ENCODE results near the gene EDEM1. TPM values are rescaled to one million over a fixed set of nuclear protein-coding genes. Genes with fewer than 3 reads are reported as not detected.

The EDEM1 gene
- total and polyA plus RNA-seq, 10 of the 15 experiments (the other 5 are each of a cell fraction or from before 2014, with no cell fraction given), result 18.9 to 138 (median 57.5) TPM

DNA sequence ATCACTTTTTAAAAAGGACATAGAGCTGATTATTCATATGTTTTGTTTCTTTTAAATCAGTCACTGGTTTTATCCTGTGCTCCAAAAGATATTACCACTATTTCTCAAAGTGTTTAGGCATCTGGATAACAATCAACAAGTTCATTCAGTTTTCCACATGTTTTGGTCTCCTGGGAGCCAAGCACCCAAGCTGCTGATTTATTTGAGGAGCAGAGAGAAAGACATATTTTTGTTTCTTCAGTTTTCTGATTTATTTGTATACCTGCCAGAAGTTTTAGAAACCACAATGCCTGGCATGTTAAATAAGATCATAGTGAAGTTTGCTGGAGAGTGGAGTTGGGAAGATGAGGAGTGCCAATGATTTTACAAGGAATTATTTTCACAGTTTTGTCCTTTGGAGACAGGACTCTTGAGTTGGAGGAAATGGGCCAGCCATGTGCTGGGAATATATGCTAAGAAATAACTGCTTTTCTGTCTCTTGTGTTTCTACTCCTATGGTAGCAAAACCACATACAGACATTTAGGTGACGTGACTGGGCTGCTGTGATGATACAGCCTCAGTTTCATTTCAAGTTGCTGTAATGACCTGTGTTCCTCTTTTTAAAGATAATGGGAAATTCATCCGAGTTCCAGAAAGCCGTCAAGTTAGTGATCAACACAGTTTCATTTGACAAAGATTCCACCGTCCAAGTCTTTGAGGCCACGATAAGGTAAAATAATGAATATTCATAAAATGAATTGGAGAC, 11.7 kb downstream of the EDEM1 start (continued):
- TF ChIP-seq, protein P1, sequence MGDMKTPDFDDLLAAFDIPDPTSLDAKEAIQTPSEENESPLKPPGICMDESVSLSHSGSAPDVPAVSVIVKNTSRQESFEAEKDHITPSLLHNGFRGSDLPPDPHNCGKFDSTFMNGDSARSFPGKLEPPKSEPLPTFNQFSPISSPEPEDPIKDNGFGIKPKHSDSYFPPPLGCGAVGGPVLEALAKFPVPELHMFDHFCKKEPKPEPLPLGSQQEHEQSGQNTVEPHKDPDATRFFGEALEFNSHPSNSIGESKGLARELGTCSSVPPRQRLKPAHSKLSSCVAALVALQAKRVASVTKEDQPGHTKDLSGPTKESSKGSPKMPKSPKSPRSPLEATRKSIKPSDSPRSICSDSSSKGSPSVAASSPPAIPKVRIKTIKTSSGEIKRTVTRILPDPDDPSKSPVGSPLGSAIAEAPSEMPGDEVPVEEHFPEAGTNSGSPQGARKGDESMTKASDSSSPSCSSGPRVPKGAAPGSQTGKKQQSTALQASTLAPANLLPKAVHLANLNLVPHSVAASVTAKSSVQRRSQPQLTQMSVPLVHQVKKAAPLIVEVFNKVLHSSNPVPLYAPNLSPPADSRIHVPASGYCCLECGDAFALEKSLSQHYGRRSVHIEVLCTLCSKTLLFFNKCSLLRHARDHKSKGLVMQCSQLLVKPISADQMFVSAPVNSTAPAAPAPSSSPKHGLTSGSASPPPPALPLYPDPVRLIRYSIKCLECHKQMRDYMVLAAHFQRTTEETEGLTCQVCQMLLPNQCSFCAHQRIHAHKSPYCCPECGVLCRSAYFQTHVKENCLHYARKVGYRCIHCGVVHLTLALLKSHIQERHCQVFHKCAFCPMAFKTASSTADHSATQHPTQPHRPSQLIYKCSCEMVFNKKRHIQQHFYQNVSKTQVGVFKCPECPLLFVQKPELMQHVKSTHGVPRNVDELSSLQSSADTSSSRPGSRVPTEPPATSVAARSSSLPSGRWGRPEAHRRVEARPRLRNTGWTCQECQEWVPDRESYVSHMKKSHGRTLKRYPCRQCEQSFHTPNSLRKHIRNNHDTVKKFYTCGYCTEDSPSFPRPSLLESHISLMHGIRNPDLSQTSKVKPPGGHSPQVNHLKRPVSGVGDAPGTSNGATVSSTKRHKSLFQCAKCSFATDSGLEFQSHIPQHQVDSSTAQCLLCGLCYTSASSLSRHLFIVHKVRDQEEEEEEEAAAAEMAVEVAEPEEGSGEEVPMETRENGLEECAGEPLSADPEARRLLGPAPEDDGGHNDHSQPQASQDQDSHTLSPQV (IDR thresholded peaks at IDR 0.05), result peak; percentile 64
- TF ChIP-seq SPI1 (IDR thresholded peaks at IDR 0.05; ENCODE audit: borderline replicate concordance, insufficient read depth, low read depth, low read length) (peak; percentile 97), KAT2A (conservative IDR thresholded peaks at IDR 0.05; ENCODE audit: control insufficient read depth, low read depth, low read length) (no peak), LARP7 (IDR thresholded peaks at IDR 0.05) (no peak), MTA3 (IDR thresholded peaks at IDR 0.05; ENCODE audit: borderline replicate concordance, low read length) (no peak), ELK1 (IDR thresholded peaks at IDR 0.05; ENCODE audit: low read depth, low read length) (no peak), DPF2 (IDR thresholded peaks at IDR 0.05) (peak; percentile 69), SMAD1 (IDR thresholded peaks at IDR 0.05; ENCODE audit: low read depth, partially characterized antibody) (no peak), RFX5 (IDR thresholded peaks at IDR 0.05; ENCODE audit: low read depth, low read length) (no peak), IKZF1 (conservative IDR thresholded peaks at IDR 0.05) (peak; percentile 73)
- TF ChIP-seq, protein P2, sequence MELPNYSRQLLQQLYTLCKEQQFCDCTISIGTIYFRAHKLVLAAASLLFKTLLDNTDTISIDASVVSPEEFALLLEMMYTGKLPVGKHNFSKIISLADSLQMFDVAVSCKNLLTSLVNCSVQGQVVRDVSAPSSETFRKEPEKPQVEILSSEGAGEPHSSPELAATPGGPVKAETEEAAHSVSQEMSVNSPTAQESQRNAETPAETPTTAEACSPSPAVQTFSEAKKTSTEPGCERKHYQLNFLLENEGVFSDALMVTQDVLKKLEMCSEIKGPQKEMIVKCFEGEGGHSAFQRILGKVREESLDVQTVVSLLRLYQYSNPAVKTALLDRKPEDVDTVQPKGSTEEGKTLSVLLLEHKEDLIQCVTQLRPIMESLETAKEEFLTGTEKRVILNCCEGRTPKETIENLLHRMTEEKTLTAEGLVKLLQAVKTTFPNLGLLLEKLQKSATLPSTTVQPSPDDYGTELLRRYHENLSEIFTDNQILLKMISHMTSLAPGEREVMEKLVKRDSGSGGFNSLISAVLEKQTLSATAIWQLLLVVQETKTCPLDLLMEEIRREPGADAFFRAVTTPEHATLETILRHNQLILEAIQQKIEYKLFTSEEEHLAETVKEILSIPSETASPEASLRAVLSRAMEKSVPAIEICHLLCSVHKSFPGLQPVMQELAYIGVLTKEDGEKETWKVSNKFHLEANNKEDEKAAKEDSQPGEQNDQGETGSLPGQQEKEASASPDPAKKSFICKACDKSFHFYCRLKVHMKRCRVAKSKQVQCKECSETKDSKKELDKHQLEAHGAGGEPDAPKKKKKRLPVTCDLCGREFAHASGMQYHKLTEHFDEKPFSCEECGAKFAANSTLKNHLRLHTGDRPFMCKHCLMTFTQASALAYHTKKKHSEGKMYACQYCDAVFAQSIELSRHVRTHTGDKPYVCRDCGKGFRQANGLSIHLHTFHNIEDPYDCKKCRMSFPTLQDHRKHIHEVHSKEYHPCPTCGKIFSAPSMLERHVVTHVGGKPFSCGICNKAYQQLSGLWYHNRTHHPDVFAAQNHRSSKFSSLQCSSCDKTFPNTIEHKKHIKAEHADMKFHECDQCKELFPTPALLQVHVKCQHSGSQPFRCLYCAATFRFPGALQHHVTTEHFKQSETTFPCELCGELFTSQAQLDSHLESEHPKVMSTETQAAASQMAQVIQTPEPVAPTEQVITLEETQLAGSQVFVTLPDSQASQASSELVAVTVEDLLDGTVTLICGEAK (IDR thresholded peaks at IDR 0.05; ENCODE audit: borderline replicate concordance), result 0 out of 2 replicates have a peak, but pooled peaks have one; percentile 12
- TF ChIP-seq, protein P3, sequence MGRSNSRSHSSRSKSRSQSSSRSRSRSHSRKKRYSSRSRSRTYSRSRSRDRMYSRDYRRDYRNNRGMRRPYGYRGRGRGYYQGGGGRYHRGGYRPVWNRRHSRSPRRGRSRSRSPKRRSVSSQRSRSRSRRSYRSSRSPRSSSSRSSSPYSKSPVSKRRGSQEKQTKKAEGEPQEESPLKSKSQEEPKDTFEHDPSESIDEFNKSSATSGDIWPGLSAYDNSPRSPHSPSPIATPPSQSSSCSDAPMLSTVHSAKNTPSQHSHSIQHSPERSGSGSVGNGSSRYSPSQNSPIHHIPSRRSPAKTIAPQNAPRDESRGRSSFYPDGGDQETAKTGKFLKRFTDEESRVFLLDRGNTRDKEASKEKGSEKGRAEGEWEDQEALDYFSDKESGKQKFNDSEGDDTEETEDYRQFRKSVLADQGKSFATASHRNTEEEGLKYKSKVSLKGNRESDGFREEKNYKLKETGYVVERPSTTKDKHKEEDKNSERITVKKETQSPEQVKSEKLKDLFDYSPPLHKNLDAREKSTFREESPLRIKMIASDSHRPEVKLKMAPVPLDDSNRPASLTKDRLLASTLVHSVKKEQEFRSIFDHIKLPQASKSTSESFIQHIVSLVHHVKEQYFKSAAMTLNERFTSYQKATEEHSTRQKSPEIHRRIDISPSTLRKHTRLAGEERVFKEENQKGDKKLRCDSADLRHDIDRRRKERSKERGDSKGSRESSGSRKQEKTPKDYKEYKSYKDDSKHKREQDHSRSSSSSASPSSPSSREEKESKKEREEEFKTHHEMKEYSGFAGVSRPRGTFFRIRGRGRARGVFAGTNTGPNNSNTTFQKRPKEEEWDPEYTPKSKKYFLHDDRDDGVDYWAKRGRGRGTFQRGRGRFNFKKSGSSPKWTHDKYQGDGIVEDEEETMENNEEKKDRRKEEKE (IDR thresholded peaks at IDR 0.05), result no peak
- TF ChIP-seq, protein P4, sequence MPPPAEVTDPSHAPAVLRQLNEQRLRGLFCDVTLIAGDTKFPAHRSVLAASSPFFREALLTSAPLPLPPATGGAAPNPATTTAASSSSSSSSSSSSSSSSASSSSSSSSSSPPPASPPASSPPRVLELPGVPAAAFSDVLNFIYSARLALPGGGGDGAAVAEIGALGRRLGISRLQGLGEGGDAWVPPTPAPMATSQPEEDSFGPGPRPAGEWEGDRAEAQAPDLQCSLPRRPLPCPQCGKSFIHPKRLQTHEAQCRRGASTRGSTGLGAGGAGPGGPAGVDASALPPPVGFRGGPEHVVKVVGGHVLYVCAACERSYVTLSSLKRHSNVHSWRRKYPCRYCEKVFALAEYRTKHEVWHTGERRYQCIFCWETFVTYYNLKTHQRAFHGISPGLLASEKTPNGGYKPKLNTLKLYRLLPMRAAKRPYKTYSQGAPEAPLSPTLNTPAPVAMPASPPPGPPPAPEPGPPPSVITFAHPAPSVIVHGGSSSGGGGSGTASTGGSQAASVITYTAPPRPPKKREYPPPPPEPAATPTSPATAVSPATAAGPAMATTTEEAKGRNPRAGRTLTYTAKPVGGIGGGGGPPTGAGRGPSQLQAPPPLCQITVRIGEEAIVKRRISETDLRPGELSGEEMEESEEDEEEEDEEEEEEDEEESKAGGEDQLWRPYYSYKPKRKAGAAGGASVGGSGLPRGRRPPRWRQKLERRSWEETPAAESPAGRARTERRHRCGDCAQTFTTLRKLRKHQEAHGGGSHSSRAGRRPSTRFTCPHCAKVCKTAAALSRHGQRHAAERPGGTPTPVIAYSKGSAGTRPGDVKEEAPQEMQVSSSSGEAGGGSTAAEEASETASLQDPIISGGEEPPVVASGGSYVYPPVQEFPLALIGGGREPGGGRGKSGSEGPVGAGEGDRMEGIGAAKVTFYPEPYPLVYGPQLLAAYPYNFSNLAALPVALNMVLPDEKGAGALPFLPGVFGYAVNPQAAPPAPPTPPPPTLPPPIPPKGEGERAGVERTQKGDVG (CRISPR knock-in tag; IDR thresholded peaks at IDR 0.05), result no peak

All from GM12878 (cell line).